GM13976 (cell line): ENCODE measurements around the gene ITGA2.
"Not testable (repeated sequence)": the region's sequence is repeated elsewhere in the genome, so short reads cannot be mapped to it uniquely, and the experiment has no call there.

Source experiments
- DNase-seq: peaks from one replicate; pipeline ENCODE4 v3.0.0; 2012; ENCODE audit warnings: low spot score
- in situ Hi-C: fragments of 300-500 bp; cut with MboI; formaldehyde crosslinking; loops from one replicate; pipeline ENCODE4 v1.12.0; 2022; ENCODE audit warnings: low sequenced_read_pairs, mixed read lengths, inconsistent platforms; ENCODE audit not compliant: unreplicated experiment
- TF ChIP-seq, protein P1 (sequence below): IDR thresholded peaks from 2 replicates; pipeline ENCODE4 v1.5.1; 2012; ENCODE audit warnings: borderline replicate concordance, mild to moderate bottlenecking; ENCODE audit not compliant: insufficient read depth; ENCODE audit errors: extremely low read depth, missing control alignments, control extremely low read depth

Gene ITGA2

DNA sequence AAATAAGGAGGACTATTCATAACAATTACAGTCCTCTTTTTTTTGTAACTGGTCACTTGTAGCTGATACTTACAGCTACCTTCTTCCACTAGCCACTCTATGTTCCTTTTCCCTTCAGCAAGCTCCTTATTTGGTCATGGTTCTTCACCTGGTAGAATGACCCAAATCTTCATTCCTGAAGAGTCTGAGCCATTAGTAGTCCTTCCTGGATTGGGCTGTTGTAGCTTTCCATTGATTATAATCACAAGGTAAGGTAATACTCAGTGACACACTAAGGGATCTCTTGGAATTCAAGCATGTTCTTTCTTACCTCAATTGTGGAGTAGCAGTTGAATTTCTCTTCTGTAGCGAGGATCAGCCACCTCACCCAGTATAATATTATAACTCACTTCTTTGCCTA, 25.5 kb upstream of the ITGA2 start:
- in situ Hi-C loops, result no loop called here
- DNase-seq, result no peak
- TF ChIP-seq, protein P1, sequence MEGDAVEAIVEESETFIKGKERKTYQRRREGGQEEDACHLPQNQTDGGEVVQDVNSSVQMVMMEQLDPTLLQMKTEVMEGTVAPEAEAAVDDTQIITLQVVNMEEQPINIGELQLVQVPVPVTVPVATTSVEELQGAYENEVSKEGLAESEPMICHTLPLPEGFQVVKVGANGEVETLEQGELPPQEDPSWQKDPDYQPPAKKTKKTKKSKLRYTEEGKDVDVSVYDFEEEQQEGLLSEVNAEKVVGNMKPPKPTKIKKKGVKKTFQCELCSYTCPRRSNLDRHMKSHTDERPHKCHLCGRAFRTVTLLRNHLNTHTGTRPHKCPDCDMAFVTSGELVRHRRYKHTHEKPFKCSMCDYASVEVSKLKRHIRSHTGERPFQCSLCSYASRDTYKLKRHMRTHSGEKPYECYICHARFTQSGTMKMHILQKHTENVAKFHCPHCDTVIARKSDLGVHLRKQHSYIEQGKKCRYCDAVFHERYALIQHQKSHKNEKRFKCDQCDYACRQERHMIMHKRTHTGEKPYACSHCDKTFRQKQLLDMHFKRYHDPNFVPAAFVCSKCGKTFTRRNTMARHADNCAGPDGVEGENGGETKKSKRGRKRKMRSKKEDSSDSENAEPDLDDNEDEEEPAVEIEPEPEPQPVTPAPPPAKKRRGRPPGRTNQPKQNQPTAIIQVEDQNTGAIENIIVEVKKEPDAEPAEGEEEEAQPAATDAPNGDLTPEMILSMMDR, result no peak

DNA sequence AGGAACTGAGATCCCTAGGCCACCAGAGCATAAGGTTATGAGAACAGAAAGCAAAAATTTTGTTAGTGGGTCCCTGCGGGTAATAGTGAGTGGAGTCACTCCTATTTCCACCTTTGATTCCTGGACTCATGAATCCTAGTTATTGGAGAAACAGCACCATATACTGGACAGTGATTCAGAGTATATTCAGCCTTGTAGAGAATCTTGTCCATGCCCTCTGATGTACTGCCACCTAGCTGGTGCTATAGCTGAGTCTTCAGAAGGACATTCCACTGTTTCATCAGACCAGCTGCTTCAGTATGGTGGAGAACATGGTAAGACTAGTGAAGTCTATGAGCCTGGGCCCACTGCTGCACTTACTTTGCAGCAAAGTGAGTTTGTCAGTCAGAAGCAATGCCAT, 25.0 kb upstream of the ITGA2 start:
- TF ChIP-seq, protein P1, result no peak
- in situ Hi-C loops, result no loop called here
- no peak for DNase-seq

DNA sequence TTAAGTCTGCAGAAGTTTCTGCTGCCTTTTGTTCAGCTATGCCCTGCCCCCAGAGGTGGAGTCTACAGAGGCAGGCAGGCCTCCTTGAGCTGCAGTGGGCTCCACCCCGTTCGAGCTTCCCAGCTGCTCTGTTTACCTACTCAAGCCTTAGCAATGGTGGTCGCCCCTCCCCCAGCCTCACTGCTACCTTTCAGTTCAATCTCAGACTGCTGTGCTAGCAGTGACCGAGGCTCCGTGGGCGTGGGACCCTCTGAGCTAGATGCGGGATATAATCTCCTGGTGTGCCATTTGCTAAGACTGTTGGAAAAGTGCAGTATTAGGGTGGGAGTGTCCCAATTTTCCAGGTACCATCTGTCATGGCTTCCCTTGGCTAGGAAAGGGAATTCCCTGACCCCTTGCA, 13.0 kb upstream of the ITGA2 start:
- in situ Hi-C loops, DNase-seq: not testable (repeated sequence)

DNA sequence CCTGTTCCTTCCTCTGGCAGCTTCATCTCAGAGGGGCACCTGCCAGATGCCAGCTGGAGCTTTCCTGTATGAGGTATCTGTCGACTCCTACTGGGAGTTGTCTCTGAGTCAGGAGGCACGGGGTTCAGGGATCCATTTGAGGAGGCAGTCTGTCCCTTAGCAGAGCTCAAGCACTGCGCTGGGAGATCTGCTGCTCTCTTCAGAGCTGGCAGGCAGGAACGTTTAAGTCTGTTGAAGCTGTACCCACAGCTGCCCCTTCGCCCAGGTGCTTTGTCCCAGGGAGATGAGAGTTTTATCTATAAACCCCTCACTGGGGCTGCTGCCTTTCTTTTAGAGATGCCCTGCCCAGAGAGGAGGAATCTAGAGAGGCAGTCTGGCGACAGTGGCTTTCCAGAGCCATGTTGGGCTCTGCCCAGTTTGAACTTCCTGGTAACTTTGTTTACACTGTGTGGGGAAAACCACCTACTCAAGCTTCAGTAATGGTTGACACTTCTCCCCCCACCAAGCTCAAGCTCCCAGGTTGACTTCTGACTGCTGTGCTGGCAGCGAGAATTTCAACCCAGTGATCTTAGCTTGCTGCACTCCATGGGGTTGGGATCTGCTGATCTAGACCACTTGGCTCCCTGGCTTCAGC, 11.8 kb upstream of the ITGA2 start:
- in situ Hi-C loops, result no loop called here
- TF ChIP-seq, protein P1, result no peak
- no peak for DNase-seq

DNA sequence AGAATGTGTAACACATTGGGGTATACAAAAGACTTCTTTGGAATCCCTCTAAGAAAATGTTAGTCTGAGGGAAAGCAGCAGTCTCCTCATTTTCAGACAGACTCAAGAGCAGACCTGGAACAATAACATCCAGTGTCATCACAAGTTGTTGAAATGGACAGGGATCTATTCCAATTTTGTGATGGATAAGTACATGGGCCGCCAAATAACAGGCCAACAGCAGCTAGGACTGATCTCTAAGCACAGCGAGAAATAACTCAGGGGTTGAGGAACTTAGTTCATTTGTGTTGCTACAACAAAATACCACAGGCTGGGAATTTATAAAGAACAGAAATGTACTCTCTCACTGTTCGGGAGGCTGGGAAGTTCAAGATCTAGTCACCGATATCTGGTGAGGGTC, 7.6 kb upstream of the ITGA2 start:
- in situ Hi-C loops, result no loop called here
- TF ChIP-seq, protein P1, result no peak
- no peak for DNase-seq

DNA sequence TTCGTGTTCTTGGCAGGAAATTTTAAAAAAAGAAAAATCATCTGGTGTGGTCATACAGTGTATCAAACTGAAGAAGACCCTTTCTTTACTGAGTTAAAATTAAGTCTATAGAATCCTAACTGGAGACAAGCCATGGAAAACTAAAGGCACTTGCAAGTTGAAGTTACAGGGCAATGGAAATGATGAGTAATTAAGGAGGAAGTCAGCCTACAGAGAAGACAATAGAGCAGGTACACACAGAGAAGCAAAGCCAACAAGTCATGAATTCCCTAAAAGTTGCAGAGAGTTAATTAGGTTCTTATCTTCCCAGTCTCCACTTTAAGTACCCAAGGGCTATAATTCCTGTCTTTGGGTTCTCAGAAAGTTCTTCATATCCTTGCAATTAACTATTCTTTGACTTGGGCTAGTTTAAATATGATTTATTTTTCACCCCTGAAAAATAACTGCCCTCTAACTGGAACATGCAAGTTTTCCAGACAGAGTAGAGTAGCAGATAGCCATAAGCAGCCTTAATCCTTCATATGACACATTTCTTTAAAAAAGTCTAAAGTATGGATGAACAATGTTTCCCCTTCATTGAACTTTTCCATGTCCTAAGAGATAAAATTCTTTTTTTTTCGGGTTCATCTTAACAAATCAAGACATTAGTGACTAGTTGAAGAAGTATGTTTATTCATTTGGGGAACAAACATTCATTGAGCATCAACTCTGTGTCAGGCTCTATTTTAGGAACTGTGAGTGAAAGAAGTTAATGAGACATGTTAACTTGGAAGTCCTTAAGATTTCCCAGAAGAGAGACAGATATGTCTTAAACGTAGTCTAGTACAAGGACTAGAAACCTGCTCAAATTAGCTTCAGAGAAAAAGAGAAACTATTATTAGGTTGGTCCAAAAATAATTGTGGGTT, 5.2 kb upstream of the ITGA2 start:
- TF ChIP-seq, protein P1, result no peak
- no peak for DNase-seq
- in situ Hi-C loops, result no loop called here

DNA sequence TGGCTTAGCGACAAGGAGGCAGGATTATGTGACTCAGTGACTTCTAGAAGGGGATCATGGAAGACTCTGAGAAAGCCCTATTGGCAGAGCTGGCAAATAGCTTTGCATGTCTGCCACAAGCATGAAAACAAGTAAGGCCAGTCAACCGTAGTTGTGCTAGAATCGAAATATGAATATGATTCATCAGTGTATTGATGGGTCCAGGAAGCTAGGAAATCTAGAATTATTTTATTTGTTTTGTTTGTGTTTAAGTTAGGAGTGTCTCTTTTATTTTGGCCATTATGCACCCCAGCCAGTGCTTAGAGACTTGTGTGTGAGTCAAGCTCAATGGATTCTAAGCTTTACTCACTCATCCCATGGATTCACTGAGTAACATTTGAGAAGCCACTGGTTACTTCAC, 3.8 kb upstream of the ITGA2 start:
- TF ChIP-seq, protein P1, result no peak
- in situ Hi-C loops, result no loop called here
- DNase-seq, result no peak
